ENCODE data around the gene LCLAT1.
"Not testable (repeated sequence)": the region's sequence is repeated elsewhere in the genome, so short reads cannot be mapped to it uniquely, and the experiment has no call there.

Gene LCLAT1

GRCh38 chr2:30487603-30488002 lies 40.6 kb downstream of the LCLAT1 start:
- DNase-seq (ENCODE audit: low read depth, low spot score): no peak
- Histone ChIP-seq H3K9ac (ENCODE audit: insufficient read length, low read depth) (no peak overlapping the region), H3K4me3 (ENCODE audit: insufficient read length, low read depth) (no peak overlapping the region), H3K36me3 (ENCODE audit: insufficient read depth, insufficient read length, low read length) (no peaks in the 10 kb centered on the region), H3K9me3 (ENCODE audit: insufficient read depth, low read length) (no peaks in the 10 kb centered on the region), H3K27me3 (ENCODE audit: insufficient read depth, insufficient read length) (no peaks in the 10 kb centered on the region), H3K4me1 (ENCODE audit: insufficient read depth, insufficient read length) (no peaks in the 10 kb centered on the region)
- TF ChIP-seq SUZ12 (IDR thresholded peaks at IDR 0.05; ENCODE audit: extremely low read depth, insufficient read depth, insufficient read length): no peak
- no peak for TF ChIP-seq YY1 (IDR thresholded peaks at IDR 0.05; ENCODE audit: insufficient read depth, insufficient read length)
- no peak for TF ChIP-seq ZNF274 (IDR thresholded peaks at IDR 0.05; ENCODE audit: low read depth, low read length)

GRCh38 chr2:30488012-30488659 lies 41.1 kb downstream of the LCLAT1 start:
- Histone ChIP-seq H3K4me1 (ENCODE audit: insufficient read depth, insufficient read length) (no peaks in the 10 kb centered on the region), H3K4me3 (ENCODE audit: insufficient read length, low read depth) (no peak overlapping the region), H3K36me3 (ENCODE audit: insufficient read depth, insufficient read length, low read length) (no peaks in the 10 kb centered on the region)

GRCh38 chr2:30491225-30491624 lies 44.2 kb downstream of the LCLAT1 start:
- no peaks in the 10 kb centered on the region for H3K4me1 ChIP-seq (ENCODE audit: insufficient read depth, insufficient read length)
- H3K9ac ChIP-seq (ENCODE audit: insufficient read length, low read depth): no peak overlapping the region
- H3K27me3 ChIP-seq (ENCODE audit: insufficient read depth, insufficient read length): no peaks in the 10 kb centered on the region
- TF ChIP-seq SUZ12 (IDR thresholded peaks at IDR 0.05; ENCODE audit: extremely low read depth, insufficient read depth, insufficient read length) (no peak), YY1 (IDR thresholded peaks at IDR 0.05; ENCODE audit: insufficient read depth, insufficient read length) (no peak), ZNF274 (IDR thresholded peaks at IDR 0.05; ENCODE audit: low read depth, low read length) (no peak)
- no peaks in the 10 kb centered on the region for H3K9me3 ChIP-seq (ENCODE audit: insufficient read depth, low read length)
- no peak for DNase-seq (ENCODE audit: low read depth, low spot score)
- no peaks in the 10 kb centered on the region for H3K36me3 ChIP-seq (ENCODE audit: insufficient read depth, insufficient read length, low read length)
- no peak overlapping the region for H3K4me3 ChIP-seq (ENCODE audit: insufficient read length, low read depth)

More at GRCh38 chr2:30488012-30488659, 41.1 kb downstream of the LCLAT1 start:
- no peaks in the 10 kb centered on the region for H3K9me3 ChIP-seq (ENCODE audit: insufficient read depth, low read length)
- no peak for TF ChIP-seq ZNF274 (IDR thresholded peaks at IDR 0.05; ENCODE audit: low read depth, low read length)
- no peak for TF ChIP-seq YY1 (IDR thresholded peaks at IDR 0.05; ENCODE audit: insufficient read depth, insufficient read length)
- TF ChIP-seq SUZ12 (IDR thresholded peaks at IDR 0.05; ENCODE audit: extremely low read depth, insufficient read depth, insufficient read length): no peak
- H3K27me3 ChIP-seq (ENCODE audit: insufficient read depth, insufficient read length): no peaks in the 10 kb centered on the region
- no peak overlapping the region for H3K9ac ChIP-seq (ENCODE audit: insufficient read length, low read depth)
- no peak for DNase-seq (ENCODE audit: low read depth, low spot score)

- no peak for DNase-seq (ENCODE audit: low read depth, low spot score)
- no peaks in the 10 kb centered on the region for H3K9me3 ChIP-seq (ENCODE audit: insufficient read depth, low read length)
- H3K4me1 ChIP-seq (ENCODE audit: insufficient read depth, insufficient read length): no peaks in the 10 kb centered on the region
- no peaks in the 10 kb centered on the region for H3K36me3 ChIP-seq (ENCODE audit: insufficient read depth, insufficient read length, low read length)
- H3K9ac ChIP-seq (ENCODE audit: insufficient read length, low read depth): no peak overlapping the region
- no peak overlapping the region for H3K4me3 ChIP-seq (ENCODE audit: insufficient read length, low read depth)
- no peaks in the 10 kb centered on the region for H3K27me3 ChIP-seq (ENCODE audit: insufficient read depth, insufficient read length)
- no peak for TF ChIP-seq ZNF274 (IDR thresholded peaks at IDR 0.05; ENCODE audit: low read depth, low read length)
Observed at GRCh38 chr2:30492185-30492584, 45.1 kb downstream of the LCLAT1 start.

GRCh38 chr2:30492619-30493018 lies 45.6 kb downstream of the LCLAT1 start:
- no peak for DNase-seq (ENCODE audit: low read depth, low spot score)
- Histone ChIP-seq H3K9ac (ENCODE audit: insufficient read length, low read depth) (no peak overlapping the region), H3K9me3 (ENCODE audit: insufficient read depth, low read length) (peaks cover 2% of the 10 kb centered on the region; the same call in 1 of the 2 replicates), H3K27me3 (ENCODE audit: insufficient read depth, insufficient read length) (no peaks in the 10 kb centered on the region), H3K4me1 (ENCODE audit: insufficient read depth, insufficient read length) (no peaks in the 10 kb centered on the region), H3K36me3 (ENCODE audit: insufficient read depth, insufficient read length, low read length) (no peaks in the 10 kb centered on the region), H3K4me3 (ENCODE audit: insufficient read length, low read depth) (no peak overlapping the region)
- TF ChIP-seq YY1 (IDR thresholded peaks at IDR 0.05; ENCODE audit: insufficient read depth, insufficient read length) (no peak), ZNF274 (IDR thresholded peaks at IDR 0.05; ENCODE audit: low read depth, low read length) (no peak), SUZ12 (IDR thresholded peaks at IDR 0.05; ENCODE audit: extremely low read depth, insufficient read depth, insufficient read length) (no peak)

GRCh38 chr2:30493440-30493839 lies 46.4 kb downstream of the LCLAT1 start:
- Histone ChIP-seq H3K36me3 (ENCODE audit: insufficient read depth, insufficient read length, low read length) (no peaks in the 10 kb centered on the region), H3K9me3 (ENCODE audit: insufficient read depth, low read length) (peaks cover 10% of the 10 kb centered on the region; the same call in 1 of the 2 replicates), H3K27me3 (ENCODE audit: insufficient read depth, insufficient read length) (no peaks in the 10 kb centered on the region), H3K4me1 (ENCODE audit: insufficient read depth, insufficient read length) (no peaks in the 10 kb centered on the region), H3K9ac (ENCODE audit: insufficient read length, low read depth) (no peak overlapping the region), H3K4me3 (ENCODE audit: insufficient read length, low read depth) (no peak overlapping the region)
- TF ChIP-seq SUZ12 (IDR thresholded peaks at IDR 0.05; ENCODE audit: extremely low read depth, insufficient read depth, insufficient read length) (no peak), YY1 (IDR thresholded peaks at IDR 0.05; ENCODE audit: insufficient read depth, insufficient read length) (no peak), ZNF274 (IDR thresholded peaks at IDR 0.05; ENCODE audit: low read depth, low read length) (no peak)
- no peak for DNase-seq (ENCODE audit: low read depth, low spot score)

DNA sequence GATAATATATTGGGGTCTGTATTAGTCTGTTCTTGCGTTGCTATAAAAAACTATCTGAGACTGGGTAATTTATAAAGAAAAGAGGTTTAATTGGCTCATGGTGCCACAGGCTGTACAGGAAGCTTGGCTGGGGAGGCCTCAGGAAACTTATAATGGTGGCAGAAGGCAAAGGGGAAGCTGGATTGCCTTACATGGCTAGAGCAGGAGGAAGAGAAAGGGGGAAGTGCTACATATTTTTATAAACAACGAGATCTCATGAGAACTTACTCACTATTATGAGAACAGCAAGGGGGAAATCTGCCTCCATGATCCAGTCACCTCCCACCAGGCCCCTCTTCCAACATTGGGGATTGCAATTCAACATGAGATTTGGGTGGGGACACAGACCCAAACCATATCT lies 48.9 kb downstream of the LCLAT1 start:
- H3K36me3 ChIP-seq (ENCODE audit: insufficient read depth, insufficient read length, low read length); H3K4me1 ChIP-seq (ENCODE audit: insufficient read depth, insufficient read length); H3K9ac ChIP-seq (ENCODE audit: insufficient read length, low read depth); H3K4me3 ChIP-seq (ENCODE audit: insufficient read length, low read depth); DNase-seq (ENCODE audit: low read depth, low spot score); H3K27me3 ChIP-seq (ENCODE audit: insufficient read depth, insufficient read length): not testable (repeated sequence)
- H3K9me3 ChIP-seq (ENCODE audit: insufficient read depth, low read length): peaks cover 25% of the 10 kb centered on the region

- no peak for DNase-seq (ENCODE audit: low read depth, low spot score)
- TF ChIP-seq SUZ12 (IDR thresholded peaks at IDR 0.05; ENCODE audit: extremely low read depth, insufficient read depth, insufficient read length): no peak
- no peak for TF ChIP-seq YY1 (IDR thresholded peaks at IDR 0.05; ENCODE audit: insufficient read depth, insufficient read length)
- TF ChIP-seq ZNF274 (IDR thresholded peaks at IDR 0.05; ENCODE audit: low read depth, low read length): no peak
- no peaks in the 10 kb centered on the region for H3K36me3 ChIP-seq (ENCODE audit: insufficient read depth, insufficient read length, low read length)
Observed at GRCh38 chr2:30499681-30500080, 52.6 kb downstream of the LCLAT1 start.

More at GRCh38 chr2:30499681-30500080, 52.6 kb downstream of the LCLAT1 start:
- no peaks in the 10 kb centered on the region for H3K27me3 ChIP-seq (ENCODE audit: insufficient read depth, insufficient read length)
- H3K4me1 ChIP-seq (ENCODE audit: insufficient read depth, insufficient read length): no peaks in the 10 kb centered on the region
- no peak overlapping the region for H3K4me3 ChIP-seq (ENCODE audit: insufficient read length, low read depth)
- H3K9me3 ChIP-seq (ENCODE audit: insufficient read depth, low read length): peaks cover 28% of the 10 kb centered on the region
- H3K9ac ChIP-seq (ENCODE audit: insufficient read length, low read depth): no peak overlapping the region
